HG02678 (cell line): Measurements from ENCODE around the gene MORN5.
"Not testable (repeated sequence)": the region's sequence is repeated elsewhere in the genome, so short reads cannot be mapped to it uniquely, and the experiment has no call there.

ENCODE experiments used
- ATAC-seq: cut with Tn5 transposase; IDR thresholded peaks from one replicate; pipeline ENCODE4 v1.9.1; 2021; ENCODE audit warnings: mild to moderate bottlenecking, moderate library complexity; ENCODE audit not compliant: unreplicated experiment

MORN5 gene

GRCh38 chr9:122159026-122159924, at the start of gene MORN5, which contains the start of gene NDUFA8:
TSS of gene MORN5 (plus strand) at chr9:122159908. CDS start at chr9:122159973, 65 bp downstream.
TSS of gene NDUFA8 (minus strand) at chr9:122159779. CDS start at chr9:122159677, 102 bp downstream.
- peak; percentile 96 for ATAC-seq

GRCh38 chr9:122110100-122110833, 49.4 kb upstream of the MORN5 start:
- ATAC-seq, result no peak

DNA sequence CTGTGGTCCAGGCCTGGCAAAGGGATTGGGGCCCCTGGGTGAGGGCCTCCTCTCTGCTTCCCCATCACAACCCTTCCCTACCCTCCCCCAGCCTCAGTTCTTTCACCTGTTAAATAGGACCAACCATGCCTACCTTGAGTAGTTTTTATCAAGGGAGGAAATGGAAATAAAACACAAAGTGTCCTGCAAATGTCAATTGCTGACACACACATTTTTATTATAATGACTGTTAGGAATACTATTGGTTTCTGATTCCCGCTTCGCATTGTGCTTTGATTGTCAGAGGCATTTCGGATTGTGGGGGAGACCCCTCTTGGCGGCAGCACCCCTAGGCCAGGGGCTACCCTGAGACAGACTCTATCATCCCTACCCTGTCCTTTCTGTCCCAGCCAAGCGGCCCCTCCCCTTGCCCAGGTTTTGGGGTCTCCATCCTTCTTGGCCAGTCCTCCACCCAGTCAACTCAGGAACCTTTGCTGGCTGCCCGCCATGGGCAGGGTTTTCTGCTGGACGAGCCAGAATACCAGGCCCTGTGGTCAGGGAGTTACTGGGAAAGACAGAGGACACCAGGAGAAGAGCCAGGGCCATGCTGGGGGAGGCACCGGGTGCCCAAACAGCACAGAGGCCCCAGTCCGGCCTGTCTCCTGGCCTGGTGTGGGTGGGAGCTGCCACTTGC, 48.2 kb upstream of the MORN5 start:
- no peak for ATAC-seq

GRCh38 chr9:122112238-122112637, 47.5 kb upstream of the MORN5 start:
- no peak for ATAC-seq

- ATAC-seq, result no peak
Measured at GRCh38 chr9:122113574-122113973, 46.1 kb upstream of the MORN5 start.

- no peak for ATAC-seq
Measured at GRCh38 chr9:122115176-122116035, 44.3 kb upstream of the MORN5 start.

- no peak for ATAC-seq
Measured at GRCh38 chr9:122116040-122116439, 43.7 kb upstream of the MORN5 start.

DNA sequence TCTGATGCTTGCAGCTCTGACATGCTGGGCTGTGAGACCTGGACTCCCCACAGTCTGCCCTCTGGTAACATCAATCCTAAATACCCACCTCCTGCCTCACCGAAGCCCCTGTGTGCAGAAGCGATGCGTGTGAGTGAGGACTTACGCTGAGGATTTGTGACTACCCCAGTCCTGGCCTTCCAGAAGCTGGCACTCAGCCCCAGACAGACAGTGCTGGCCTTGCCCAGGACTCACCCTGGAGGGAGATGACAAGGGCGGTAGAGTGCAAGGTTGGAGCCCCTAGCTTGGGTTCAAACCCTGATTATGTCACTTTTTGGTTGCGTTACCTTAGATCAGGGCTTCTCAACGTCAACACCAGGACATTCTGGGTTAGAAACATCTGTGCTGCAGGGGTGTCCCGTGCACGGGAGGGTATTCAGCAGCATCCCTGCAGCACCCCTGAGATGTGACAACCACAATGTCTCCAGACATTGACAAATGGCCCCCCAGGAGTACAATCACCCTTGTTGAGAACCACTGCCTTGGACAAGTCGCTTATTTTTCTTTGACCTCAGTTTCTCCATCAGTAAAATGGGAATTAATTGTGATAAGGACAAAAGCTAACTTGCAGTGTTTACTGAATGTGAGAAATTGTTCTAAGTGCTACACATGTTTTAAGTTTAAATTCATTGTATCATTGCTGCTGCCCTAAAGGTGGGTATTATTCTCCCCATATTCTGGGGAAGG, 43.1 kb upstream of the MORN5 start:
- no peak for ATAC-seq

DNA sequence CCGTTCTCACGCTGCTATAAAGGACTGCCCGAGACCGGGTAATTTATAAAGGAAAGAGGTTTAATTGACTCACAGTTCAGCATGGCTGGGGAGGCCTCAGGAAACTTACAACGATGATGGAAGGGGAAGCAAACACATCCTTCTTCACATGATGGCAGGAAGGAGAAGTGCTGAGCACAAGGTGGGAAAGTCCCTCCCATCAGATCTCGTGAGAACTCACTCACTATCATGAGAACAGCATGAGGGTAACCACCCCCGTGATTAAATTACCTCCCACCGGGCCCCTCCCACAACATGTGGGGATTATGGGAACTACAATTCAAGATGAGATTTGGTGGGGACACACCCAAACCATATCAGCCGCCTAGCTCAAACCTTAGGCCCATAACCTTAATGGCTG, 42.5 kb upstream of the MORN5 start:
- not testable (repeated sequence) for ATAC-seq

- no peak for ATAC-seq
Measured at GRCh38 chr9:122118343-122119165, 41.2 kb upstream of the MORN5 start.

GRCh38 chr9:122119166-122119521, 40.6 kb upstream of the MORN5 start:
- ATAC-seq, result no peak

GRCh38 chr9:122119721-122120120, 40.0 kb upstream of the MORN5 start:
- no peak for ATAC-seq

- no peak for ATAC-seq
Measured at GRCh38 chr9:122120316-122121071, 39.2 kb upstream of the MORN5 start.

- no peak for ATAC-seq
Measured at GRCh38 chr9:122121391-122121790, 38.3 kb upstream of the MORN5 start.

GRCh38 chr9:122121931-122122330, 37.8 kb upstream of the MORN5 start:
- no peak for ATAC-seq

GRCh38 chr9:122122468-122122867, 37.2 kb upstream of the MORN5 start:
- no peak for ATAC-seq

DNA sequence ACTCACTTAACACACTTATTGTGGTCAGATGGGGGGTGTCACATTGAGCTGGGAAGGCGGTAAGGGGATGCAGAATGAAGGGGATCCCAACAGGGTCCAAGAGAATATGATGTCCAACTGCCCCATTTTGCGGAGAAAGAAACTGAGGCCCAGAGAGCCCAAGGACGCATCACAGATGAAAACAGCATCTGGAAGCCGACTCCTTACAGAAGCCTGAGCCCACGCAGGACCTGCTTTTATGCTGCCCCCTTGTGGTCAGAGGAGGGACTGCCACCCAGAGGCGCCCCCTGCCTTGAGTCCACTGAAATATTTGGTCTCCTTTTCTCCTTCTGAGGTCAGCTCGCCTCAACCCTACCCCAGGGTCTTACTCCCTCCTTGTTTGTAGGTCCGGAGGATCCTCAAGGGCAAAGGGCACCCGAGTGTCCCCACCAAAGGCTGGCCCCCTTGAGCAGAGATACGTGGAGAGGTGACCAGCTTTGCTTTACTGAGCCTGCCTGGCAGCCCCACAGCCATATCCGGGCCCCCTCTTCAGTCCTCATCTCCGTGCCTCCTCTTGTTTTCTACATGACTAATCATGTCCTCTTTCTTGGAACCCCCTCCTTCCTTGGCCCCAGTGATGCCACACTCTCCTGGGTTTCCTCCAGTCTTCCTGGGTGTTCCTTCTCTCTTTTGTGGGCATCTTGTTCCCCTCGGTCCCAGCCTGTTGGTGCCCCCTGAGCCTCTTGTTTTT, 36.6 kb upstream of the MORN5 start:
- no peak for ATAC-seq

- ATAC-seq, result no peak
Measured at GRCh38 chr9:122124048-122124447, 35.7 kb upstream of the MORN5 start.
